HEK293T (cell line): ENCODE data around the gene DOCK9.

ENCODE experiments used
- CTCF ChIA-PET: fragments of 350-600 bp; formaldehyde crosslinking; extraction: SDS; loops from one replicate; lab custom pipeline; 2021; ENCODE audit warnings: antibody characterized with exemption, inconsistent platforms; lab: Yijun Ruan, JAX
- POLR2A ChIA-PET: fragments of 350-600 bp; formaldehyde crosslinking; extraction: SDS; loops from one replicate; lab custom pipeline; 2020; ENCODE audit warnings: antibody characterized with exemption, inconsistent platforms; lab: Yijun Ruan, JAX
- DNase-seq: peaks from one replicate; pipeline ENCODE4 v3.0.0; 2012; ENCODE audit warnings: mixed read lengths; ENCODE audit errors: extremely low spot score
- ARNT ChIP-seq: fragments of 450-650 bp; IDR thresholded peaks from 2 replicates; pipeline ENCODE4 v1.6.1; 2017; ENCODE audit warnings: mild to moderate bottlenecking
- BHLHE40 ChIP-seq: fragments of 450-650 bp; IDR thresholded peaks from 2 replicates; pipeline ENCODE4 v1.6.1; 2016; ENCODE audit warnings: mild to moderate bottlenecking, moderate library complexity, borderline replicate concordance
- CTBP1 ChIP-seq: fragments of 450-650 bp; IDR thresholded peaks from 2 replicates; pipeline ENCODE4 v1.6.1; 2016; ENCODE audit warnings: borderline replicate concordance
- ELF4 ChIP-seq: fragments of 450-650 bp; IDR thresholded peaks from 2 replicates; pipeline ENCODE4 v1.6.1; 2017; ENCODE audit warnings: antibody characterized with exemption
- FOXA1 ChIP-seq: fragments of 450-650 bp; IDR thresholded peaks from 2 replicates; pipeline ENCODE4 v1.6.1; 2016; ENCODE audit warnings: mild to moderate bottlenecking
- FOXK2 ChIP-seq: fragments of 450-650 bp; IDR thresholded peaks from 2 replicates; pipeline ENCODE4 v1.6.1; 2016; ENCODE audit warnings: mild to moderate bottlenecking
- FOXM1 ChIP-seq: fragments of 450-650 bp; IDR thresholded peaks from 2 replicates; pipeline ENCODE4 v1.6.1; 2017; ENCODE audit warnings: mild to moderate bottlenecking, borderline replicate concordance
- HDGF ChIP-seq: fragments of 450-650 bp; IDR thresholded peaks from 2 replicates; pipeline ENCODE4 v1.6.1; 2017; ENCODE audit warnings: antibody characterized with exemption, borderline replicate concordance
- L3MBTL2 ChIP-seq: fragments of 450-650 bp; conservative IDR thresholded peaks from 2 replicates; pipeline ENCODE4 v1.6.1; 2016; ENCODE audit warnings: mild to moderate bottlenecking
- LEF1 ChIP-seq: fragments of 450-650 bp; IDR thresholded peaks from 2 replicates; pipeline ENCODE4 v1.6.1; 2017; ENCODE audit warnings: mild to moderate bottlenecking, borderline replicate concordance
- NFRKB ChIP-seq: fragments of 450-650 bp; IDR thresholded peaks from 2 replicates; pipeline ENCODE4 v1.6.1; 2016; ENCODE audit warnings: mild to moderate bottlenecking, moderate library complexity
- SP1 ChIP-seq: fragments of 450-650 bp; IDR thresholded peaks from 2 replicates; pipeline ENCODE4 v1.6.1; 2017
- SUZ12 ChIP-seq: fragments of 450-650 bp; IDR thresholded peaks from 2 replicates; pipeline ENCODE4 v1.6.1; 2016; ENCODE audit warnings: mild to moderate bottlenecking
- TARDBP ChIP-seq: fragments of 450-650 bp; IDR thresholded peaks from 2 replicates; pipeline ENCODE4 v1.6.1; 2016
- ZNF384 ChIP-seq: fragments of 450-650 bp; IDR thresholded peaks from 2 replicates; pipeline ENCODE4 v1.6.1; 2016
- TF ChIP-seq, protein P1 (sequence below): fragments of 450-650 bp; IDR thresholded peaks from 2 replicates; pipeline ENCODE4 v1.6.1; 2016

The DOCK9 gene

GRCh38 chr13:98981369-98982080, 3.7 kb upstream of the DOCK9 start:
- DNase-seq, result no peak
- CTCF ChIA-PET, result interaction anchor here (0.5 to 0.6 kb wide), 2 partner anchors 14 to 322 kb away, joined by 3 to 4 read pairs; no protein-coding TSS in a partner anchor
- TF ChIP-seq CTBP1 (no peak), ELF4 (no peak), L3MBTL2 (no peak), ARNT (no peak), LEF1 (no peak), SP1 (no peak), FOXA1 (no peak), FOXM1 (no peak), ZNF384 (no peak), BHLHE40 (no peak), TARDBP (no peak), HDGF (no peak), FOXK2 (no peak)
- TF ChIP-seq, protein P1, sequence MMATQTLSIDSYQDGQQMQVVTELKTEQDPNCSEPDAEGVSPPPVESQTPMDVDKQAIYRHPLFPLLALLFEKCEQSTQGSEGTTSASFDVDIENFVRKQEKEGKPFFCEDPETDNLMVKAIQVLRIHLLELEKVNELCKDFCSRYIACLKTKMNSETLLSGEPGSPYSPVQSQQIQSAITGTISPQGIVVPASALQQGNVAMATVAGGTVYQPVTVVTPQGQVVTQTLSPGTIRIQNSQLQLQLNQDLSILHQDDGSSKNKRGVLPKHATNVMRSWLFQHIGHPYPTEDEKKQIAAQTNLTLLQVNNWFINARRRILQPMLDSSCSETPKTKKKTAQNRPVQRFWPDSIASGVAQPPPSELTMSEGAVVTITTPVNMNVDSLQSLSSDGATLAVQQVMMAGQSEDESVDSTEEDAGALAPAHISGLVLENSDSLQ, result no peak
- POLR2A ChIA-PET, result no interaction called here

GRCh38 chr13:98979012-98979660, 1.3 kb upstream of the DOCK9 start:
- POLR2A ChIA-PET, result no interaction called here
- CTCF ChIA-PET, result no interaction called here
- DNase-seq, result no peak
- no peak for TF ChIP-seq LEF1
- TF ChIP-seq, protein P1, result no peak
- TF ChIP-seq CTBP1, result no peak
- no peak for TF ChIP-seq HDGF
- TF ChIP-seq L3MBTL2, result no peak
- no peak for TF ChIP-seq ZNF384
- TF ChIP-seq SUZ12, result no peak
- TF ChIP-seq FOXA1, result no peak
- no peak for TF ChIP-seq TARDBP
- no peak for TF ChIP-seq ARNT
- TF ChIP-seq SP1, result no peak
- TF ChIP-seq NFRKB, result no peak
- no peak for TF ChIP-seq FOXM1

- TF ChIP-seq FOXM1, result no peak
- TF ChIP-seq BHLHE40, result no peak
- TF ChIP-seq L3MBTL2, result no peak
- no peak for TF ChIP-seq ELF4
- no peak for TF ChIP-seq LEF1
- TF ChIP-seq NFRKB, result no peak
- no peak for TF ChIP-seq FOXK2
- TF ChIP-seq ZNF384, result no peak
- TF ChIP-seq TARDBP, result no peak
- TF ChIP-seq HDGF, result no peak
- no peak for TF ChIP-seq SUZ12
- TF ChIP-seq SP1, result no peak
- no peak for TF ChIP-seq ARNT
- no peak for TF ChIP-seq FOXA1
- TF ChIP-seq, protein P1, result no peak
- no peak for TF ChIP-seq CTBP1
- POLR2A ChIA-PET, result no interaction called here
- no peak for DNase-seq
- CTCF ChIA-PET, result no interaction called here
Observed at GRCh38 chr13:98978280-98978679, 416 bp upstream of the DOCK9 start.

- CTCF ChIA-PET, result no interaction called here
- no peak for DNase-seq
- POLR2A ChIA-PET, result interaction anchor here (0.7 kb wide), 1 partner anchor 32 kb away, joined by 3 read pairs; no protein-coding TSS in a partner anchor
- TF ChIP-seq LEF1 (no peak), FOXM1 (no peak), FOXK2 (no peak)
Observed at GRCh38 chr13:98976941-98977340, 923 bp downstream of the DOCK9 start.

DNA sequence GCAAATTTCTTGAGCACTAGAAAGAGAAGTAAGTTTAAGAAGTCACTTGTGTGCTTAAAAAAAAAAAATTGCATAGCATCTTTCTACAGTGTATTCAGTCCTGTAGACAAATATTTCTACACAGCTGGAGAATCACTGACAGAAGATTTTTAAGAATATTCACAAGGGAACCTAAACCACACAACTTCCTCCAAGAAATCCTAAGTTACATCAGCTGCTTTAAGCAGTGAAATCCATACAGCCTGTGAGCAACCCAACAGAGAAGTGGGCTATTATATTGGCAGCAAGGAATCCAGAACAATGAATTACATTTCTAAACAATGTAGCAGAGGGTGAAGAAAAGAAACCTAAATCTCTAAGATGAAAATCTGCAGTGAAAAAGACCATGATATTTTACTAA, 1.5 kb downstream of the DOCK9 start:
- CTCF ChIA-PET, result no interaction called here
- DNase-seq, result no peak

More for the DNA sequence above, 1.5 kb downstream of the DOCK9 start:
- no peak for TF ChIP-seq TARDBP
- TF ChIP-seq L3MBTL2, result no peak
- no peak for TF ChIP-seq ZNF384
- TF ChIP-seq NFRKB, result no peak
- TF ChIP-seq LEF1, result no peak
- TF ChIP-seq SUZ12, result no peak
- no peak for TF ChIP-seq CTBP1
- no peak for TF ChIP-seq FOXM1
- TF ChIP-seq FOXK2, result no peak
- TF ChIP-seq FOXA1, result no peak
- TF ChIP-seq ELF4, result no peak
- TF ChIP-seq BHLHE40, result no peak
- no peak for TF ChIP-seq HDGF
- POLR2A ChIA-PET, result interaction anchor here (0.7 kb wide), 1 partner anchor 32 kb away, joined by 3 read pairs; no protein-coding TSS in a partner anchor
